Non-pigmented ciliary epithelial cell (primary cell): Measurements from ENCODE around the gene ZNF169.
"Not testable (repeated sequence)": the region's sequence is repeated elsewhere in the genome, so short reads cannot be mapped to it uniquely, and the experiment has no call there.

Experiments used
- DNase-seq: peaks from one replicate; pipeline ENCODE4 v3.0.0-alpha.2; 2010; ENCODE audit warnings: low read depth

The ZNF169 gene

DNA sequence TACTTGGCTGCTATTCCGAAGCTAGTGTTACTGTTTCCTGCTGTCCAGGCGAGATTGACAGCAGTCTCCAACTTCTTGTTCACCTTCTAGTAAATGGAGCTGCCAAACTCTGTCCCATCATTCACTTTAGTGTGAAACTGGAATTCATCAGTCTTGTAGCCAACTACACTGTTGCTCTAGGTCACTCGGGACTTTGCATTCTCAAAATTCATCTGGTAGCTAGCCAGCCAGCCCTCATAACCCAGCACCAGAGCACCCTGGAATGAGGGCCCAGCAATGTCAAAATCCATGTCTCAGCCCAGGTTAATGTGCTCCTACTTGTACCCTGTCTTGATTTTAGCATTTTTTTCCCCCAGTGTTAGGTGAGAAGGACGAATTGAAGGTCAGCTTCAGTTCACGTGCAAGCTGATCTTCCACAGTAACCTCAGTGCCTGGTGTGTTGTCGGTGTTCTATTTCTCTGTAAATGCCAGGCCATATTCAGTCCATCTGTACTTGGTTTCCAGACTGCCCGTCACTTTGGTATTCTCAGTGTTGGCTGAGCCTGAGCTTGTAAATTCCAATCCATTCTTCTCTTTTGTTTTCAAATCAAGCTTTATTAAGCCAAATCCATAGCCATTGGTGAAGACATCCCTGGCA, 28.9 kb downstream of the ZNF169 start:
- no peak for DNase-seq

- no peak for DNase-seq
Measured at GRCh38 chr9:94289691-94290090, 30.6 kb downstream of the ZNF169 start.

GRCh38 chr9:94298949-94299599, 40.0 kb downstream of the ZNF169 start:
- DNase-seq: no peak

GRCh38 chr9:94300470-94301301, 41.6 kb downstream of the ZNF169 start:
- no peak for DNase-seq

DNA sequence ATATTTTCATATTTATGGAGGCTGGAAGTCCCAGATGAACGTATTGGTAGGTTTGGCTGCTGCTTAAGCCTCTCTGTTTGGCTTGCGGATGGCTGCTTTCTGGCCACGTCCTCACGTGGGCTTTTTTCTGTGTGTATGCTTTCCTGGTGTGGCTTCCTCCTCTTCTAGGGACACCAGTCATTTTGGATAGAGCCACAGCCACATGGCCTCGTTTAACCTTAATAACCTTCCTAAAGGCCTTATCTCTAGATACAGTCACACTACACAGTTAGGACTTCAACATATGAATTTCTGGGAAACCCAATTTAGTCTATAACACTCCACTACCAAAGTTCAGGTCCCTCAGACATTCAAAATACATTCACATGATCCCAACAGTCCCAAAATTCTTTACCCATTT, 42.5 kb downstream of the ZNF169 start:
- DNase-seq: no peak

DNA sequence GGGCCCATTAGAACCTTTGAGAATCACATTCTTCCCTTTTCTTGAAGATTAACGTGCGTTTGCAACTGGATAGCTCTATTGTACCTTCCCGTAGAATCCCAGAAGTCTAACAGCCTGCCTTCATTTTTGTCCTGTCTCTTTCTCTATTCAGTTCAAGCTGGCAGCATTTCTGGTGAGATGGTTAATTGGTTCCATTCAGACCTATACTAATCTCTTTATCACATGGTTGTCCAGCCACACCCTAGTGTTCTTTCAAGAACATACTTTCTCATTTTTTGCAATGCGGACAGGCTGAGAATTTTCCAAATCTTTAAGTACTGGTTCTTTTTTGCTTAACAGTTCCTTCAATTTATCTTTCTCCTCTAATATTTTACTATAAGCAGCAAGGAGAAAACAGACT, 43.3 kb downstream of the ZNF169 start:
- DNase-seq: no peak

- no peak for DNase-seq
Measured at GRCh38 chr9:94303321-94303720, 44.2 kb downstream of the ZNF169 start.

- not testable (repeated sequence) for DNase-seq
Measured at GRCh38 chr9:94315034-94315984, 56.2 kb downstream of the ZNF169 start.

GRCh38 chr9:94316236-94316635, 57.1 kb downstream of the ZNF169 start:
- DNase-seq: not testable (repeated sequence)

- not testable (repeated sequence) for DNase-seq
Measured at GRCh38 chr9:94317949-94318657, 59.0 kb downstream of the ZNF169 start.

GRCh38 chr9:94322342-94322940, 63.3 kb downstream of the ZNF169 start:
- not testable (repeated sequence) for DNase-seq

- not testable (repeated sequence) for DNase-seq
Measured at GRCh38 chr9:94323153-94323798, 64.2 kb downstream of the ZNF169 start.

GRCh38 chr9:94325583-94325982, 66.5 kb downstream of the ZNF169 start:
- not testable (repeated sequence) for DNase-seq

- not testable (repeated sequence) for DNase-seq
Measured at GRCh38 chr9:94328544-94328943, 69.4 kb downstream of the ZNF169 start, which contains the start of gene NUTM2F. TSS of gene NUTM2F (minus strand) at chr9:94328644. CDS start at chr9:94328623, 21 bp downstream.

- DNase-seq: not testable (repeated sequence)
Measured at GRCh38 chr9:94336445-94336844, 77.3 kb downstream of the ZNF169 start.

- not testable (repeated sequence) for DNase-seq
Measured at GRCh38 chr9:94338723-94339122, 79.6 kb downstream of the ZNF169 start.

DNA sequence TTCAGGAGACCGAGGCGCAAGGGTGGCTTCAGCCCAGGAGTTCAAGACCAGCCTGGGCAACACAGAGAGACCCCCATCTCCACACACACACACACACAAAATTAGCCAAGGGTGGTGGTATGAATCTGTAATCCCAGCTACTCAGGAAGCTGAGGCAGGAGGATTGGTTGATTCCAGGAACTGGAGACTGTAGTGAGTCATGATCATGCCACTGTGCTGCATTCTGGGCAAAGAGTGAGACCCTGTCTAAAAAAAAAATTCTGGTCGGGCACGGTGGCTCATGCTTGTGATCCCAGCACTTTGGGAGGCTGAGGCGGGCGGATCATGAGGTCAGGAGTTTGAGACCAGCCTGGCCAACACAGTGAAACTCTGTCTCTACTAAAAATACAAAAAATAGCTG, 80.6 kb downstream of the ZNF169 start:
- DNase-seq: not testable (repeated sequence)

DNA sequence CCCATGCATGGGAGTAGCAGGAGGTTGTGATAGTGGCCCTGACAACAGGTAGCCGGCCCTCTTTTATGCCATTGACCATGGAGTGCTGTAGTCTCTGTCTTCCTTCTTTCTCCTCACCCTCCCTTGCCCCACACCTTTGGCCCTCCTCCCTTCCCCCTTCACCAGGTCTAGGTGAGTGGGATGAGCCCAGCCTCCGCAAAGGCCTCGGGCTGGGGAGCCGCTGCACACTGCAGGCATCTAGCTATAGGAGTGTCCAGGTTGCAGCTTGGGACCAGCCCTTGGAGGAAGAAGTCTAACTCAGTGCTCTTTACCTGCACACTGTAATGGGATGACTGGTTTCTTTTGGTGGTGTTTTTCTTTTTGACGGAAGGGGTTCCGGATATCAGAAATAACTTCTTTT, 81.7 kb downstream of the ZNF169 start:
- not testable (repeated sequence) for DNase-seq

DNA sequence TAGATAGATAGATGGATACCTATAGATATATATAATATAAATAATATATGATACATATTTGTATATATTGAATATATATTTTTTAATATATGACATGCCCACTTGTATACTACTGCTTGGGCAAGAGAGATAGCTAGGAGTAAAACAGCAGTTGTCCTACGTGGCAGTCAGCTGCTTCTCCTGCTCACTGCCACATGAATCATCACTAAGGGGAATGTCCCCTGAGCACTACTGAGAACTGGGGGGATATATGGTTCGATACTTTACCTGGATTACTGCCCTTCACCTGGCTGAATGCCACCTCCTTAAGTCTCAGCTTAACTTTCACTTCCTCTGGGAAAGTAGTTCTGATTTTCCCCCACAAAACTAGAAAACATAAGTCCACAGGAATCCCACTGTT, 82.6 kb downstream of the ZNF169 start:
- not testable (repeated sequence) for DNase-seq

GRCh38 chr9:94347451-94347850, 88.4 kb downstream of the ZNF169 start:
- DNase-seq: not testable (repeated sequence)
